Measurements from ENCODE around the gene FOXA2. TPM values are rescaled to one million over a fixed set of nuclear protein-coding genes. Genes with fewer than 3 reads are reported as not detected.
A peak's percentile ranks its signal among the peaks of the same experiment; 100 is the strongest.

Gene FOXA2
- total and polyA plus RNA-seq, 2 of the 13 experiments (the other 11 are each of a cell fraction or from before 2014, with no cell fraction given) = 8.8 to 12.2 TPM

- TF ChIP-seq ZNF609 (CRISPR knock-in tag; IDR thresholded peaks at IDR 0.05; ENCODE audit: borderline replicate concordance) (peak; percentile 67), DNMT1 (CRISPR knock-in tag; IDR thresholded peaks at IDR 0.05) (no peak), ZNF605 (CRISPR knock-in tag; IDR thresholded peaks at IDR 0.05) (no peak; the same call in 1 of the 2 replicates), PRPF4 (IDR thresholded peaks at IDR 0.05; ENCODE audit: low read depth, low read length, poor library complexity, severe bottlenecking) (no peak), MBD4 (IDR thresholded peaks at IDR 0.05; ENCODE audit: borderline replicate concordance, low read length) (no peak), HES4 (CRISPR knock-in tag; IDR thresholded peaks at IDR 0.05; ENCODE audit: borderline replicate concordance) (peak; percentile 69; the same call in 1 of the 2 replicates), JUN (CRISPR knock-in tag; IDR thresholded peaks at IDR 0.05) (no peak; the same call in 1 of the 2 replicates), RBM39 (IDR thresholded peaks at IDR 0.05; ENCODE audit: low read depth, low read length, poor library complexity, severe bottlenecking) (peak; percentile 60), ZNF180 (CRISPR knock-in tag; IDR thresholded peaks at IDR 0.05; ENCODE audit: borderline replicate concordance, low read depth) (no peak), DRAP1 (CRISPR knock-in tag; IDR thresholded peaks at IDR 0.05) (peak; percentile 61; the same call in 1 of the 2 replicates), NR0B2 (CRISPR knock-in tag; IDR thresholded peaks at IDR 0.05) (no peak; the same call in 1 of the 2 replicates), MAFF (IDR thresholded peaks at IDR 0.05; ENCODE audit: low read depth, low read length) (no peak), ZNF547 (CRISPR knock-in tag; IDR thresholded peaks at IDR 0.05) (peak; percentile 54), ZC3H4 (CRISPR knock-in tag; IDR thresholded peaks at IDR 0.05; ENCODE audit: borderline replicate concordance) (no peak; the same call in 1 of the 2 replicates), IKZF1 (IDR thresholded peaks at IDR 0.05) (no peak), ZNF792 (CRISPR knock-in tag; IDR thresholded peaks at IDR 0.05) (no peak), IRX3 (CRISPR knock-in tag; IDR thresholded peaks at IDR 0.05; ENCODE audit: borderline replicate concordance, low read depth) (no peak), SIX1 (CRISPR knock-in tag; IDR thresholded peaks at IDR 0.05; ENCODE audit: borderline replicate concordance) (no peak), ZFP41 (CRISPR knock-in tag; IDR thresholded peaks at IDR 0.05; ENCODE audit: borderline replicate concordance) (peak; percentile 82), TFDP1 (CRISPR knock-in tag; IDR thresholded peaks at IDR 0.05; ENCODE audit: borderline replicate concordance) (peak; percentile 32; the same call in 1 of the 2 replicates), WIZ (CRISPR knock-in tag; IDR thresholded peaks at IDR 0.05) (no peak; the same call in 1 of the 2 replicates), ZNF205 (CRISPR knock-in tag; IDR thresholded peaks at IDR 0.05) (peak; percentile 16; the same call in 1 of the 2 replicates)
- TF ChIP-seq, protein P1, sequence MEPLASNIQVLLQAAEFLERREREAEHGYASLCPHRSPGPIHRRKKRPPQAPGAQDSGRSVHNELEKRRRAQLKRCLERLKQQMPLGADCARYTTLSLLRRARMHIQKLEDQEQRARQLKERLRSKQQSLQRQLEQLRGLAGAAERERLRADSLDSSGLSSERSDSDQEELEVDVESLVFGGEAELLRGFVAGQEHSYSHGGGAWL (CRISPR knock-in tag; IDR thresholded peaks at IDR 0.05) = 0 out of 2 replicates have a peak, but pooled peaks have one; percentile 36
Observed at GRCh38 chr20:22577515-22578220, 6.7 kb downstream of the FOXA2 start (continued).
